Measurements from ENCODE around the gene EPN2.

Gene EPN2

GRCh38 chr17:19242323-19242722, 5.2 kb downstream of the EPN2 start:
- DNase-seq, result no peak

DNA sequence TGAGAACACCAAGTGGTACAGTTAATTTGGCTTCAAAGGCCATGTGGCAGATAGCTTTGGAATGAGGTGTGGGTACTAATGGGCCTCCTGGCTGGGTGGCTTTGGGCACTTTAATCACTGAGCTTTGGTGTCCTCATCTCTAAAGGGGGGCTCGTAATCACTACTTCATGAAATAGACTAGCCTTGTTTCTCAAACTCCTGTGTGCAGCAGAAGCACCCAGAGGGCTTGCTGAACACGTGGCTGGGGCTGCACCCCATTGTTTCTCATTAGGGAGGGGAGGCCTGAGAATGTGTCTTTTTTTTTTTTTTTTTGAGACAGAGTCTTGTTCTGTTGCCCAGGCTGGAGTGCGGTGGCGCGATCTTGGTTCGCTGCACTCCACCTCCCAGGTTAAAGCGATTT, 5.8 kb downstream of the EPN2 start:
- no peak for DNase-seq

DNA sequence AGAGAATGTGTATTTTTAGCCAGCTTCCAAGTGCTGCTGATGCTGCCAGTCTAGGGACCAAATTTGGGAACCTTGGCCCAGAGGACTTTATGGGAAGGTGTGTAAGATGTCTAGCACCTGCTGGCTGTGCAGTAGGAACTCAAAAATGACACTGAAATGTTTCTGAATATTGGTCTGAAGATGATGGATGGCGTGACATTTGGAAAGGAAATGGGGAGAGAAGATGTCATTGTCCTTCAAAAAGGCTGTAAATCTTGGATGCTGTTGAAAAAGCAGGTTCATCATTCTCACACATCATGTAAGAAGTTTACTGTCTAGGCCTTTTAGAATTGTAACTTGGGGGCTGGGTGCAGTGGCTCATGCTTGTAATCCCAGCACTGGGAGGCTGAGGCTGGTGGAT, 6.7 kb downstream of the EPN2 start:
- no peak for DNase-seq

GRCh38 chr17:19244357-19244756, 7.2 kb downstream of the EPN2 start:
- DNase-seq, result no peak

- DNase-seq, result no peak
Observed at GRCh38 chr17:19244781-19245180, 7.6 kb downstream of the EPN2 start.

DNA sequence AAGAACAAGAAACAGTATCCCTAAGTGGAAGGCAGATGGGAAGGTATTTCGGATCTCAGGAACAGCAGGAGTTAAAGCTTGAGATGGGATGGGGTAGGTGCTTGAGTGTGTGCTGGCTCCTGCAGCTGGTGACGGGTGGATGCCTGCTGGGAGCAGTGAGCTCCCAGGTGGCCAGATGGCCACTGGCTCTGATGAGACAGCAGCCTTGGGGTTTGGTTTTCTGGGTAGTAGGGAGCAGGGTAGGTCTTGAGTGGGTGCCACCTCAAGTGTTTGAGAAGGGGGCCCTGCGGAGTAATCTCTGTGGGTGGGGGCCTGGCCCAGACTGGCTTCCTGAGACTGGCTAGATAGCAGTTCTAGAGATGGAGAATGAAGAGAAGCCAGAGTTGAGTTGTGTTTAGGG, 10.3 kb downstream of the EPN2 start:
- no peak for DNase-seq

DNA sequence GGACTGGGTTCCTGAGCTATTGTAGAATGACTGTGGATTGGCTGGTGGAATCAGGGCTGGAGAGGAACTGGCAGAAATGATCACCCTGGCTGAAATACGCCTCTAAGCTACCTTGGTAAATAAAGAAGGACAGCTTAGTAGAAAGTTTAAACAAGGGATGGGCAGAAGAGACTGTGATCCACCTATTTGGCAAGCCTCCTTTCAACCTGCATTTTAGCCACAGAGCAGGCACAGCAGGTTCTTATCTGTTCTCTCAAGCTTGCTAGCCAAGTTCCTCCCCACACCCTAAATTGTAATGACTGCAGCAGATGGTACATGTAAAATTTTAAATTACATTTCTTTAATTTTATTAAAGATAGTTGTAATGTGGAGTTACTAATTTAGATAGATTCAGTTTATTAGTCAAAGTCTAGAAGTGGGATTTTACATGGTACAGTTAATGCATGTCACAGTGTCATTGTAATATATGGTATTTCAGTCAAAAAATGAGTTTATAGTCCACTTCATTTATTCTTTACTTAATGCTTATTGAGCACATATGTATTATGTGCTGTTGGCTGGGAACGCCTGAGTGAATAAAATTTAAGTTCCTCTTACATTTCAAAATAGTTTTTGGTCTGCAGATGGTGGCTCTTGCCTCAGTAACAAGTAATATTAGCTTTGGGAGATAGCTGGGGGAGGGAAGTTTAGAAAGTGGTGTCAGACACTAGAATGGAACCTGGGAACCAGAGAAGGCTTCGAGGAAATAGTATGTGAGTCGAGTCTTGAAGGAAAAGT, 11.2 kb downstream of the EPN2 start:
- DNase-seq, result no peak

- DNase-seq, result no peak
Observed at GRCh38 chr17:19248928-19249574, 11.9 kb downstream of the EPN2 start.

- DNase-seq, result no peak
Observed at GRCh38 chr17:19249681-19250080, 12.5 kb downstream of the EPN2 start.

DNA sequence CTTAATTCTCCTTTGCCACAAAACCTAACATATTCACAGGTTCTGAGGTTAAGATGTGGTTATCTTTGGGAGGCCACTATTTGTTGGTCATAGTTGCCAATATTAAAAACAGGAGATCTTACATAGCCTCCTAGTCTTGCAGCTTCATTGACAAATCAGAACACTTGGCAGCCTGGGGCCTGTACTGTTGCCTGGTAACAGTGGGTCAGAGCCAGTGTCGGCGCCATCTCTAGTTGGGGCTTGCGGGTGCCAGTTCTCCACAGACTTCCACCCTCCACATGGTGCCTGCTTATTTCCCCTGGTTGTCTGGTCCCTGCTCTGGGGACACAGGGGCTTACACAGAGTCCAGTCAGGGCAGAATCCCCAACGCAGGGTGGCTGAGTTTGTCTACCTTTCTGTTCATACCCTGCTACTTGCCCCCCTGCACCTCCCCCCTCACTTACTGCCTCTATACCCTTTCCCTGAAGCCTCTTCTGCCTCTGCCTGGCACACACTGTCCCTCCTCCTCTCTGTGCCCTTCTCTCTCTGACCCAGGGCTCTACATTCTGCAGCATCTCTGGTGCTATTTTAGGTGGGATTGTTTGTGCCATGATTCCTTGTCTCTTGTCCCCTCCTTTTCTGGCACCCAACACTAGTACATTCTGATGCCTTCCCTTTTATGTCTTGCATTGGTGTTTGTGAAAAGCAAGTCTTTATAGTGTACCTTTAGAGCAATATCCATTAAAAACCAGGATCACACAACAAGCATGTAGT, 13.4 kb downstream of the EPN2 start:
- no peak for DNase-seq

GRCh38 chr17:19253112-19253511, 15.9 kb downstream of the EPN2 start:
- no peak for DNase-seq

GRCh38 chr17:19254651-19255050, 17.5 kb downstream of the EPN2 start:
- peak; percentile 6 for DNase-seq

DNA sequence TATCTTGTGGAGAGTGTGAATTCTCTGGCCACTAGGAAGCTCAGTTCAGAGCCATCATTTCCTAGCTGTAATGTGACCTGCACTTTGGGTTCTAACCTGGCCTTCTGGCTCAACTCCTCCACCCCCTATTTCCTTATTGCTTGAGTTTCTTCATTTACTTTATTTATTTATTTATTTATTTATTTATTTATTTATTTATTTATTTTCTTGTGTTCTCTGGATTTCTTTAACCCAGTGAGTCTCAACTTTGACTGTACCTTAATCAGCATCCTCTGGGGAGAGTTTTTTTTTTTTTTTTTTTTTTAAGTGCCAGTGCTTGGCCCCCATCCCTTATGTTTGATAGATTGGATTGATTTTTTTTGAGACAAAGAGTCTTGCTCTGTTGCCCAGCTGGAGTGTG, 18.1 kb downstream of the EPN2 start:
- no peak for DNase-seq

DNA sequence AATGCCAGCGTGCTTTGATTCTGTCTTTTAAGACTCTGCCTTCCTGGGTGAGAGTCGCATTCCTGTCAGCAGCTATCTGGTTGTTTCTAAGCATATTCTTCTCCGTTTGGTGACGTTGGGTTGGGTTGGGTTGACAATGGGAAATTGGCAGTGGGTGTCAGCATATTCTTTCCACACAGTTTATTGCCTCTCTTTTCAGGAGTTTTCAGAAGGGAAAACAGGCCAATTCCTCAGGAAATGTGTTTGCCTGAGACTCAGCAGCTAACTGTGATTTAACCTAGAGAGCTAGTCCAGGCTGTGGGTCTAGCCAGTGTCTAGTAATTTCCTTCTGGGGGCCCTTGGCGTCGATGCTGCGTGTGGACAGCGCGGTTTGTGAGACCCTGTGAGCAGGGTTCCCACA, 21.2 kb downstream of the EPN2 start:
- DNase-seq, result no peak

DNA sequence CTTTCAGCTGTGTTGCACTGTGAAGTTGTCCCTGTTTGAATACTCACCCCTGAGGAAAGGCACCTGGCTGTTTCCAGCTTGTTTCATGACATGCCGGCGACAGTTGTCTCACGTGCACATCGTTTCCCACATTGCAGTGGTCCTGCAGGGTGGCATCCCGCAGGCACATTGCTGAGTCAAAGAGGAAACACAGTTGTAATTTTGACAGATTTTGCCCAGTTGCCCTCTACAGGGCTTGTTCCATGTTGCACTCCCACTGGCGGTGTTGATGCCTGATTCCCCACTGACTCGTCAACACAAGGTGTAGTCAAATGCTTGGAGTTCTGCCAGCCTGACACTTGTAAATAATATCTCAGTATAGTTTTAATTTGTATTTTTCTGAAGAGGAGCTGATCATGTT, 23.8 kb downstream of the EPN2 start:
- DNase-seq, result peak; percentile 23

DNA sequence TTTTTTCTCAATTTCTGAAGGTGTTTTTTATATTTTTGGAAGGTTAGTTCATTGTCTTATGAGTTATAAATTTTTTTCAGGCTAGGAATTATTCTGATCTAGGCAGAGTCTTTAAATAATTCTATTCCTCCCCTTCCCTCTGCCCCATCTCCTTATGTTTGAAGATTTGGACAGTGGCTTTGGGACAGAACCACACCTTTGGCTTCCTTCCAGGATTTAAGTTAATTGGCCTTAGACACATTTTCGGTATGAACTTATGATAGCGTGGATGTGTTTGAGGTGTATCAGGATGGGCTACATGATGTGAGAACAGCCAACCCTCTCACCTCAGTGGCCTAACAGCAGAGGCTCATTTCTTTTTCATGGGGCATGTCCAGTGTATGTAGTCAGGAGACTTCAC, 24.3 kb downstream of the EPN2 start:
- DNase-seq, result no peak

DNA sequence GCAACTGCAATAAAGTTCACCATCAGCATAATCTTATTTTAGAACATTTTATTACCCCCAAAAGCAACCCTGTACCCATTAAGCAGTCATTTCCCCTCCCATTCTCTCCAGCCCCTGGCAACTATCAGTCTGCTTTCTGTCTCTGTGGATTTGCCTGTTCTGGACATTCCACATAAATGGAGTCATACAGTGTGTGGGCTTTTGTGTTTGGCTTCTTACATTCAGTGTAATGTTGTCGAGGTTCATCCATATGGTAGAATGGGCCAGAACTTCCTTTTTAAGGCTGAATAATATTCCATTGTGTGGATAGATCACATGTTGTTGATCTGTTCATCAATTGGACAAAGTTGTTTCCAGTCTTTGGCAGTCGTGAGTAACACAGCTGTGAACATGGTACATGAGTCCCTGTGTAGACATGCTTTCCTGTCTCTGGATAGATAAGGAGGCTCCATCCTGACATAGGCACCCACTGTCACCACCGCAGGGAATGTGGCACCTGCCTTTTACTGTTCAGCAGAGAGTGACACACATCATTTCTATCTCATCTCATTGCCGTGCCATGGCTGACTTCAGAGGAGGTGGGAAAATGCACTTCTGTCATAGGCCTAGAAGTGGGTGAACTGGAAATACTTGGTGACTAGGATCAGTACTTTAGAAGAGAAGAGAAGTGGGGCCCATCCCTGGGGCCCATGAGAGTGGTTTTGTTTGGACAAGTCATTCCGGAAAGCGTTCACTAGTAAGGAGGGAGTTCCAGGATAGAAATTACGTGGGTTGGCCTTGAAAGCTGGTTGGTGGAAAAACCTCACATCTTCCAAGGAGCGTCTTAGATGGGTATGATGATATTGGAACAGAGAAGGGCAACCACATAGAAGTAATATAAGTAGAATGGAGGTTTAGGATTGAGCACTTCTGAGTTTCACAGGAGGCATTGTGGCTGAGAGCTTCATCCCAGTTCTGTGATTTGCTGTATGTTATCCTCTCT, 25.8 kb downstream of the EPN2 start:
- no peak for DNase-seq

- DNase-seq, result no peak
Observed at GRCh38 chr17:19263641-19264051, 26.5 kb downstream of the EPN2 start.

- no peak for DNase-seq
Observed at GRCh38 chr17:19264268-19264667, 27.1 kb downstream of the EPN2 start.

GRCh38 chr17:19264681-19265080, 27.5 kb downstream of the EPN2 start:
- no peak for DNase-seq

- DNase-seq, result no peak
Observed at GRCh38 chr17:19265755-19266154, 28.6 kb downstream of the EPN2 start.

- DNase-seq, result no peak
Observed at GRCh38 chr17:19268611-19269010, 31.4 kb downstream of the EPN2 start.

DNA sequence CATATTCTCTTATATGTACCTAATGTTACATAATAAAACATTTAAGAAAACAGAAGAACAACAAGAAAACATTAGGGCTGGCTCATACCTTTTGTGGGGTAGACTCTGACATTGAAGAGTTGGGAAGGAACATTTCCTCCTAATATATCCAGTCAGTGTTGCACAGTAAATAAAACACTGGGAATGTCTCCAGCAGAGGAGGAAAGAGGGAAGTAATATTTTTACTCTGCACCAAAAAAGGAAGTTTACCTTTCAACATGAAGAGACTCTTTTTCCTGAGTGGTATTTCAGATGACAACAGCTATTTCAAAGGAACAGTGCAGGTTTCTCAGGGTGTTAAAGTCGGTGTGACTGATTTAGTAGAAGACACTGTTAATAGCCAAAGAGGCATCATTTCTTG, 31.9 kb downstream of the EPN2 start:
- peak; percentile 17 for DNase-seq

All from NCI-H2029 (cell line).